Trophoblast cell (in vitro differentiated cells and primary cell): ENCODE measurements around the gene CREB5.

Experiments used
- DNase-seq, 2 donors: peaks; one replicate each; pipeline ENCODE4 v3.0.0-alpha.2; 2016
- H2AFZ ChIP-seq: 2 replicates; pipeline ENCODE4 v1.6.1; 2013; ENCODE audit warnings: low read length, moderate library complexity, mild to moderate bottlenecking; ENCODE audit not compliant: insufficient read depth, poor library complexity
- H2AK5ac ChIP-seq: 2 replicates; pipeline ENCODE4 v1.6.1; 2013; ENCODE audit warnings: mild to moderate bottlenecking, low read length
- H2BK120ac ChIP-seq: 2 replicates; pipeline ENCODE4 v1.6.1; 2013; ENCODE audit warnings: low read length, mild to moderate bottlenecking, moderate library complexity; ENCODE audit not compliant: insufficient read depth, poor library complexity
- H2BK12ac ChIP-seq: 2 replicates; pipeline ENCODE4 v1.6.1; 2013; ENCODE audit warnings: mild to moderate bottlenecking, low read length, moderate library complexity
- H2BK5ac ChIP-seq: 2 replicates; pipeline ENCODE4 v1.6.1; 2013; ENCODE audit warnings: low read length, low read depth, moderate library complexity, mild to moderate bottlenecking; ENCODE audit not compliant: poor library complexity
- H3K14ac ChIP-seq: 2 replicates; pipeline ENCODE4 v1.6.1; 2013; ENCODE audit warnings: mild to moderate bottlenecking, low read length
- H3K18ac ChIP-seq: 2 replicates; pipeline ENCODE4 v1.6.1; 2013; ENCODE audit warnings: mild to moderate bottlenecking, low read length
- H3K23ac ChIP-seq: 2 replicates; pipeline ENCODE4 v1.6.1; 2013; ENCODE audit warnings: low read length
- H3K27ac ChIP-seq: 2 replicates; pipeline ENCODE4 v1.5.1; 2013; ENCODE audit warnings: low read depth, mild to moderate bottlenecking, inconsistent platforms, low read length, moderate library complexity
- H3K27me3 ChIP-seq: 2 replicates; pipeline ENCODE4 v1.6.1; 2013; ENCODE audit warnings: inconsistent platforms, mild to moderate bottlenecking, low read length, moderate library complexity; ENCODE audit not compliant: insufficient read depth
- H3K36me3 ChIP-seq, 2 experiments: 1 replicate in 1 of 2; 2 replicates in 1 of 2; pipeline ENCODE4 v1.6.1; 2013; ENCODE audit warnings: low read length in 2 of 2, mild to moderate bottlenecking in 2 of 2, moderate library complexity in 1 of 2; ENCODE audit not compliant: insufficient read depth in 2 of 2, control insufficient read depth in 1 of 2
- H3K4ac ChIP-seq: 2 replicates; pipeline ENCODE4 v1.6.1; 2013; ENCODE audit warnings: low read depth, mild to moderate bottlenecking, low read length, moderate library complexity
- H3K4me1 ChIP-seq, 2 experiments: 1 replicate in 1 of 2; 2 replicates in 1 of 2; pipeline ENCODE4 v1.6.1; 2013; ENCODE audit warnings: low read length in 2 of 2, mild to moderate bottlenecking in 2 of 2, moderate library complexity in 1 of 2; ENCODE audit not compliant: insufficient read depth in 2 of 2, control insufficient read depth in 1 of 2
- H3K4me2 ChIP-seq: 2 replicates; pipeline ENCODE4 v1.6.1; 2013; ENCODE audit warnings: inconsistent platforms, mild to moderate bottlenecking, low read length, moderate library complexity
- H3K4me3 ChIP-seq: 2 replicates; pipeline ENCODE4 v1.5.1; 2013; ENCODE audit warnings: mild to moderate bottlenecking, low read depth, low read length, inconsistent platforms
- H3K79me1 ChIP-seq: one replicate; pipeline ENCODE4 v1.6.1; 2013; ENCODE audit warnings: low read length
- H3K79me2 ChIP-seq: 2 replicates; pipeline ENCODE4 v1.6.1; 2013; ENCODE audit warnings: low read length, mild to moderate bottlenecking; ENCODE audit not compliant: control insufficient read depth, insufficient read depth, poor library complexity
- H3K9ac ChIP-seq: 2 replicates; pipeline ENCODE4 v1.6.1; 2013; ENCODE audit warnings: mild to moderate bottlenecking, low read length
- H3K9me3 ChIP-seq: 2 replicates; pipeline ENCODE4 v1.6.1; 2013; ENCODE audit warnings: low read depth, mild to moderate bottlenecking, control low read depth, inconsistent platforms, low read length; ENCODE audit not compliant: insufficient read depth
- H4K12ac ChIP-seq: 2 replicates; pipeline ENCODE4 v1.6.1; 2013; ENCODE audit warnings: low read depth, mild to moderate bottlenecking, low read length, moderate library complexity
- H4K8ac ChIP-seq: 2 replicates; pipeline ENCODE4 v1.6.1; 2013; ENCODE audit warnings: low read depth, mild to moderate bottlenecking, low read length, moderate library complexity
- H4K91ac ChIP-seq: one replicate; pipeline ENCODE4 v1.6.1; 2013; ENCODE audit warnings: low read depth, mild to moderate bottlenecking, low read length, moderate library complexity
- WGBS: extraction: QIAGEN DNeasy Blood & Tissue Kit; methylation state at CpG from one replicate; pipeline ENCODE4 v1.1.7; 2013; ENCODE audit warnings: missing lambda C conversion rate; ENCODE audit not compliant: insufficient read length, insufficient coverage; ENCODE audit errors: extremely low coverage; 5-methylcytosine and 5-hydroxymethylcytosine counted together

The CREB5 gene

GRCh38 chr7:28658381-28658780, 246.1 kb downstream of the CREB5 start:
- Histone ChIP-seq H3K9ac (no peak overlapping the region), H3K36me3 (no peaks in the 10 kb centered on the region)
- no CpG with 5 or more reads among the region's 5 CpGs for WGBS

GRCh38 chr7:28660132-28660531, 247.8 kb downstream of the CREB5 start:
- H3K27me3 ChIP-seq = no peaks in the 10 kb centered on the region
- H4K91ac ChIP-seq = no peak overlapping the region
- H3K79me1 ChIP-seq = no peaks in the 10 kb centered on the region
- no peak overlapping the region for H3K23ac ChIP-seq
- H2AFZ ChIP-seq = no peak overlapping the region
- H4K8ac ChIP-seq = no peak overlapping the region
- no CpG with 5 or more reads among the region's 2 CpGs for WGBS
- no peak overlapping the region for H3K4me2 ChIP-seq
- H3K79me2 ChIP-seq = no peaks in the 10 kb centered on the region
- H4K12ac ChIP-seq = no peak overlapping the region
- H3K14ac ChIP-seq = no peak overlapping the region
- no peaks in the 10 kb centered on the region for H3K4me1 ChIP-seq
- no peaks in the 10 kb centered on the region for H3K36me3 ChIP-seq
- no peak for DNase-seq
- no peak overlapping the region for H3K27ac ChIP-seq
- H2AK5ac ChIP-seq = no peak overlapping the region
- H3K9me3 ChIP-seq = no peaks in the 10 kb centered on the region
- no peak overlapping the region for H3K4me3 ChIP-seq
- H3K9ac ChIP-seq = no peak overlapping the region
- no peak overlapping the region for H2BK12ac ChIP-seq
- H3K18ac ChIP-seq = no peak overlapping the region
- H3K4ac ChIP-seq = no peak overlapping the region
- H2BK5ac ChIP-seq = no peak overlapping the region
- H2BK120ac ChIP-seq = no peak overlapping the region

More at GRCh38 chr7:28658381-28658780, 246.1 kb downstream of the CREB5 start:
- no peak overlapping the region for H2BK120ac ChIP-seq
- no peak overlapping the region for H3K23ac ChIP-seq
- no peaks in the 10 kb centered on the region for H3K4me1 ChIP-seq
- H3K79me2 ChIP-seq = no peaks in the 10 kb centered on the region
- no peak overlapping the region for H2AFZ ChIP-seq
- H2BK12ac ChIP-seq = no peak overlapping the region
- no peak overlapping the region for H3K4me3 ChIP-seq
- H2AK5ac ChIP-seq = no peak overlapping the region
- no peak overlapping the region for H2BK5ac ChIP-seq
- H3K14ac ChIP-seq = no peak overlapping the region
- H3K27me3 ChIP-seq = no peaks in the 10 kb centered on the region
- H3K18ac ChIP-seq = no peak overlapping the region
- no peak overlapping the region for H3K27ac ChIP-seq
- no peak overlapping the region for H3K4me2 ChIP-seq
- no peak overlapping the region for H4K12ac ChIP-seq
- DNase-seq = no peak
- H3K4ac ChIP-seq = no peak overlapping the region
- H3K79me1 ChIP-seq = no peaks in the 10 kb centered on the region
- no peak overlapping the region for H4K91ac ChIP-seq
- no peaks in the 10 kb centered on the region for H3K9me3 ChIP-seq
- no peak overlapping the region for H4K8ac ChIP-seq

- no peak overlapping the region for H2AFZ ChIP-seq
- no peak overlapping the region for H3K23ac ChIP-seq
- H3K4me3 ChIP-seq = no peak overlapping the region
- H4K8ac ChIP-seq = no peak overlapping the region
- H3K79me1 ChIP-seq = no peaks in the 10 kb centered on the region
- H3K4ac ChIP-seq = no peak overlapping the region
- no peak overlapping the region for H3K4me2 ChIP-seq
- H2BK12ac ChIP-seq = no peak overlapping the region
- no peak overlapping the region for H4K12ac ChIP-seq
- DNase-seq = no peak
- H3K18ac ChIP-seq = no peak overlapping the region
- H3K79me2 ChIP-seq = no peaks in the 10 kb centered on the region
- no peak overlapping the region for H2BK120ac ChIP-seq
- H2BK5ac ChIP-seq = no peak overlapping the region
- H3K36me3 ChIP-seq = no peaks in the 10 kb centered on the region
- no peak overlapping the region for H3K14ac ChIP-seq
- H3K27me3 ChIP-seq = no peaks in the 10 kb centered on the region
- H3K9me3 ChIP-seq = no peaks in the 10 kb centered on the region
- H2AK5ac ChIP-seq = no peak overlapping the region
- H3K27ac ChIP-seq = no peak overlapping the region
- no peak overlapping the region for H3K9ac ChIP-seq
- H3K4me1 ChIP-seq = no peaks in the 10 kb centered on the region
- H4K91ac ChIP-seq = no peak overlapping the region
- WGBS = no CpG with 5 or more reads among the region's 12 CpGs
Measured at GRCh38 chr7:28661826-28662595, 249.7 kb downstream of the CREB5 start.

- Histone ChIP-seq H3K18ac (no peak overlapping the region), H2BK12ac (no peak overlapping the region), H4K12ac (no peak overlapping the region), H3K4me2 (no peak overlapping the region), H3K4me1 (no peaks in the 10 kb centered on the region), H4K8ac (no peak overlapping the region), H3K27ac (no peak overlapping the region), H3K79me2 (no peaks in the 10 kb centered on the region), H4K91ac (no peak overlapping the region), H3K14ac (no peak overlapping the region), H3K9me3 (no peaks in the 10 kb centered on the region), H3K79me1 (no peaks in the 10 kb centered on the region), H2AFZ (no peak overlapping the region), H3K27me3 (no peaks in the 10 kb centered on the region), H3K4me3 (no peak overlapping the region), H2AK5ac (no peak overlapping the region), H3K4ac (no peak overlapping the region), H2BK5ac (no peak overlapping the region), H3K9ac (no peak overlapping the region), H2BK120ac (no peak overlapping the region), H3K23ac (no peak overlapping the region), H3K36me3 (no peaks in the 10 kb centered on the region)
- DNase-seq = no peak
- WGBS = no CpG with 5 or more reads among the region's 2 CpGs
Measured at GRCh38 chr7:28666154-28666553, 253.8 kb downstream of the CREB5 start.
